Measurements from ENCODE around the gene EIF3F.
"Not testable (repeated sequence)": the region's sequence is repeated elsewhere in the genome, so short reads cannot be mapped to it uniquely, and the experiment has no call there.

EIF3F gene, protein sequence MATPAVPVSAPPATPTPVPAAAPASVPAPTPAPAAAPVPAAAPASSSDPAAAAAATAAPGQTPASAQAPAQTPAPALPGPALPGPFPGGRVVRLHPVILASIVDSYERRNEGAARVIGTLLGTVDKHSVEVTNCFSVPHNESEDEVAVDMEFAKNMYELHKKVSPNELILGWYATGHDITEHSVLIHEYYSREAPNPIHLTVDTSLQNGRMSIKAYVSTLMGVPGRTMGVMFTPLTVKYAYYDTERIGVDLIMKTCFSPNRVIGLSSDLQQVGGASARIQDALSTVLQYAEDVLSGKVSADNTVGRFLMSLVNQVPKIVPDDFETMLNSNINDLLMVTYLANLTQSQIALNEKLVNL

DNA sequence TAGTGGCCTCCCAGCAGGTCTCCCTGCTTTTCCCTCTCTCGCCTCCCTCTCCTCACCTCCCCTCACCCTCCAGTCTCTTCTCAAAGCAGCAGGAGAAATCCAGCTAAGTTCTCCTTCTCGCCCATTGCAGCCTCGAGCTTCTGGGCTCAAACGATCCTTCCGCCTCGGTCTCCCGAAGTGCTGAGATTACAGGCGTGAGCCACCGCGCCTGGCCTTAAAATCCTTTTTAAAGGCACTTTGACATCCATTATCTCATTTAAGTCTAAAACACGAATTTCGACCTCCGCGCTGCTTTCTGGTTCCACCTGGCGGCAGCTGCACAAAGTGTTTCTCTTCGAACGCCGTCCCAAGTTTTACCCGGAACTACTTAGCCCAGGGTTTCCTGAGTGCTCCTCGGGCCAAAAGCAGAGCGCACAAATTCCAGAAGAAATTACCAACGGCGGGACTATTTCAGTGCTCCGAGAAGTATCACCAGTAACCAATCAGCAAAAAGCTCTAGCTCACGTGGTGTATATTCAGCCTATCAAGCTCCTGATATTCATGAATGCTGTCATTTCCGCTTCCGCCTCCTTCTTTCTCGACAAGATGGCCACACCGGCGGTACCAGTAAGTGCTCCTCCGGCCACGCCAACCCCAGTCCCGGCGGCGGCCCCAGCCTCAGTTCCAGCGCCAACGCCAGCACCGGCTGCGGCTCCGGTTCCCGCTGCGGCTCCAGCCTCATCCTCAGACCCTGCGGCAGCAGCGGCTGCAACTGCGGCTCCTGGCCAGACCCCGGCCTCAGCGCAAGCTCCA lies at the start of gene EIF3F:
Gene EIF3F, plus strand, starts transcription at position 570 of the 792 bp plus-strand sequence. Its CDS starts 16 bp downstream, at position 586.
- DNase-seq (ENCODE audit: low spot score) = peak; percentile 93

DNA sequence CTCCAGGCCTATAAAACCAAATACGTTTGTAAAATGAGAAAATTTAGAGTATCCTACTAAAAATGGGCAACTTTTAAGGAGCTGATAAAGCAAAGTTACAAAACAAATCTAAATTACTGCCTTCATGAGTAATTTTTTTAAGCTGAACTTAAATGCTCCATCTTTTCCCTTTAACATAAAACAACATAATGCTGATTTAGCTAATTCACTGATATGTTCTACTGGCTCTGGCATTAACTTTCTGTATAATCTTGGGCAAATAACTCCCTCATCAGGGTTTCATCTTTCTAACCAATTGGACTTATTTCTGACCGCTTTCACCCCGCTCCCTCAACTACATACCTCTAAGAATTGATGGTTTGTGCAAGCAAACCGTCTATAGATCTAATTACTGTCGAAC lies 46.0 kb upstream of the EIF3F start:
- DNase-seq (ENCODE audit: low spot score) = no peak

DNA sequence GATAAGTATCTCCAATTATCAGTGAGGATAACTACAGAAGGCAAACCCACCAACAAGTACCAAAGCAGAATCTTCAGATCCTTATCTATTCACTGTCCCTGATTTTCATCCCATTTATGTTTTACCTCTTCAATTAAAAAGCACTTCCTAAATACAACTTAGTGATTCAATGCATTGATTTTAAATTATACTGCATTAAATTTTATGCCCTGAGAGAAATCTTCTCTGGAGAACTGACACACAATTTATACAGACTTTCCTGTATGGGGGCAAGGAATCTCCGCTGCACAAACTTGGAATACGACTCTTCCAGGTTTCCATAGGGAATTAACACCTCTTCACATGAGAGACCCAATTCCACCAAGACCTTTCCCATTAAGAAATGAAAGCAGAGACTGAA lies 45.5 kb upstream of the EIF3F start, which contains the start of gene OR10A3:
Gene OR10A3, minus strand, starts transcription at position 101 of the 400 bp plus-strand sequence. CDS start 2,188 bp downstream, outside the sequence.
- DNase-seq (ENCODE audit: low spot score) = no peak

DNA sequence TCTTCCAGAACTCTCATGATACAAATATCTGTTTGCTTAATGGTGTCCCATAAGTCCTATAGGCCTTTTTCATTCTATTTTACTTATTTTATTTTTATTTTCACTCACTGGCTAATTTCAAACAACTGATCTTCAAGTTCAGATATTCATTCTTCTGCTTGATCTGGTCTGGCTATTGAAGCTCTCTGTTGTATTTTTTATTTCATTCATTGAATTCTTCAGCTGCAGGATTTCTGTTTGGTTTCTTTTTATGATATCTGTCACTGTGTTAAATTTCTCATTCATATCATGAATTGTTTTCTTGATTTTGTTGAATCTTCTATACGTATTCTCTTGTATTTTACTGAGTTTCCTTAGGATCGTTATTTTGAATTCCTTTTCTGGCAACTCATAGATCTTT lies 43.0 kb upstream of the EIF3F start:
- no peak for DNase-seq (ENCODE audit: low spot score)

DNA sequence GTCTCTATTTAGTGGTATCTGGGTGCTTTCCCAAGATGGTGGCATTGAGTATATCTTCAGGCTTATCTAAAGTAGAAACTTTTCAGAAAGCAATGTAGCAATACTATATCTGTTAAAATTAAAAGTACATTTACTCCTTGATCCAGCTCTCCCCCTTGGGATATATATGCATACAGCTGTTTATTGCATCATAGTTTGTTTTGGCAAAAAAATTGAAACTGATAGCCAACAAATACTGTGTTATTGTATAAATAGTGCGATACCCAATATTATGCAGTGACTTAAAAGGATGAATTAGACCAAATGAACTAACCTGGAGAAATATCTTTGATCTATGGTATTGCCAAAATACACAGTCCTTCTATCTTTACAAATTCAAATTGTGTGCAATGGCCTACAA lies 37.2 kb upstream of the EIF3F start:
- no peak for DNase-seq (ENCODE audit: low spot score)

DNA sequence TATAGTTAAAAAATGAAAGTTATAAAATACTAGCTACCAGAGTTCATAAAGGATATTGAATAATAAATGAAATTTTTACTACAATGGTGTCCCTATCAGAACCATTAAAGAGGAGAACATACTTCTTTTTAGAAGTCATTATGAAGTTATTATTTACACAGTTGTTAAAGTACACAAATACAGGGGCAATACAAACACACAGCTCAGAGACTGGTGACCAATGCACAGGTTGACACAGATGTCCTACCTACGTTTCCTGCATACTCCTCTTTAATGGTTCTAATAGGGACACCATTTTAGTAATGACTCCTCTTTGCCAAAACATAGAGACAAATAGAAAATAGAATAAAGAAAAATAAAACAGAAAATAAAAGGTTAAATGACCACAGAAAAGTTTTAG lies 31.9 kb upstream of the EIF3F start:
- DNase-seq (ENCODE audit: low spot score) = no peak

DNA sequence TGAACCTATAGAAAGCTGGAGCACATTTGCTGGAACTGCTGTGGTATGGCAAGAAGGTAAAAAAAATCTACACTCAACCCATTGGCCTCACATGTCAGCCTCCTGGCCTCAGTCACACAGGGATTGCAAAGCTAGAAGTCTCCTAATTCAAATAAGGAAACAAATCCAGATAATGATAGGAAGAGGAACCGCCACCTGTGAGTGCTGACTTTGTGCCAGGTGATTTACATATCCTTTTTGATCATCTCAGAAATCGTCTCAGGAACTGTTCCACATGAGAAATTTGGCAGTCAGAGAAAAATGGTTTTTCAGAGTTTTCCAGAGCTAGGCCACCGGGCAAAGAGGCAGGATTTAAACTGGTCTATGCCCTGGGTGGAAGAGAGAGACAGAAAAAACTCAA lies 22.9 kb upstream of the EIF3F start:
- no peak for DNase-seq (ENCODE audit: low spot score)

DNA sequence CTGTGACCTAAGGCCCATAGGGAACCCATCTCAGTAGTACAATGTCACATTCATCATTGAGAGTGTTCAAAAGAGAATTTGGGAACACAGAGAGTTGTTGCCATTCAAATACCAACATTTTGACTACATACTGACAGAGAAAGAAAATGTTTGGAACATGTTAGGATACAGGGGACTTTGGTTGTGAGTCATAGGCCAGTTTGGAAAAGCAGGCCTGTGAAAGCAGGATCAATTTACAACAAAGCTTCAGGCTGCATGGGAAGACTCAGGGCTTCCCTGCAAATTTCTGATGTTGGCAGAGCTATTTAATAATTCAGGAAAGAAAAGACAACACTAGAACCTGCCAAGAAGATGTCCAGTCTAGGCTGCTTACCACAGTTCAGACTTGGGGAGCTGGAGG lies 22.3 kb upstream of the EIF3F start:
- DNase-seq (ENCODE audit: low spot score) = no peak

DNA sequence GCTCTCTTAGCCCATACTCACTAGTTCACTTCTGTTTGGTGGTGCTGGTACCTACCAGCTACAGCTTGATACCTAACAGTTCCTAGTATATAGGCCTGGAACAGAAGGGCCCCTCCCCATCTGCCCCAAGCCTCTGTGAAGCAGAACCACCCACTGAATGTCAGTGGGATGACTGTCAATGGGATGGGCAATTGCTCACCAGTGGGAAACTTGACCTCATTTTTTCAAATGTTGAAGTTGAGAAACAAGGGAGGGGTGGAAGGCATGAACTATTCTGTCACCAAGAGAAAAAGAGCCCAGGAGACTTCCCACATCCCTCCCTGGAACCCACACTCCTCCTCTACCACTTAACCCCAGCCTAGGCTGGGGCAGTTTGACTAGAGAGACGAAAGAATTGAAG lies 21.8 kb upstream of the EIF3F start, which contains the start of gene NLRP10:
Gene NLRP10, minus strand, starts transcription at position 62 of the 400 bp plus-strand sequence. CDS start 1,952 bp downstream, outside the sequence.
- no peak for DNase-seq (ENCODE audit: low spot score)

DNA sequence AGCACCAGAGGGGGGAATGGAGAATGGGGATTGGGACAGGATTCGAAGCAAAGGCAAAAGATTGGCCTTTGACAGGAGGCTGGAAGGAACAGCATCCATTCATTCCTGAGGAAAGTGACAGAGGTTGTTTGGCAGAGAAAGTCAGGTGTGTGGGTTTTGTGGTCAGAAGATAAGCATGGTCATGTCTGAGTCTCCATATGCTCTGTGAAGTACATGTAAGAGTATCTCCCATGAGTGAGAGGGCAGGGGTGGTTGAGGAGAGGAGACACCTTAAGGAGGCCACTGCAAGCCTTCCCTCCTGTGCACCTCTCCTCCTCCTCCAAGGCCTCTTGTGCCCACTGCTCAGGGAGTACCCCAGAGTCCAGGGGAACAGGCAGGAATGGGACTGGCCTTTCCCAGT lies 20.0 kb upstream of the EIF3F start:
- DNase-seq (ENCODE audit: low spot score) = no peak

DNA sequence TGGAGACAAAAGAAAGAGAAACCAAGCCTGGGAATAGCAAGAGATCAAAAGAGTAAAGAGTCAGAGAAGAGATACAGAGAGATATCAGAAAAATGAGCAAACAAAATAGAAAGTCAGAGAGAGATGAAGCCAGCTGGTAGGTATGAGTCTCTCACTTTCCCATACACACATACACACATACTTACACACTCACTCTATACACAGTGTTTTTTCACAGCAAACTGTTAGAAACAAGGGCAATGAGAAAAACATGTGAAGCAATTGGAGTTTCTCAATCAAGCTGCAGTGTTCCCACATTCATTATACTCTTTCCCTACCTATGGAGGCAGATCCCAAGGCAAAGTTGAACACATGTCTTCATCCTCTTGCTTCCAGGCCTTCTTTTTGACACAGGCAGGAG lies 19.3 kb upstream of the EIF3F start:
- DNase-seq (ENCODE audit: low spot score) = no peak

DNA sequence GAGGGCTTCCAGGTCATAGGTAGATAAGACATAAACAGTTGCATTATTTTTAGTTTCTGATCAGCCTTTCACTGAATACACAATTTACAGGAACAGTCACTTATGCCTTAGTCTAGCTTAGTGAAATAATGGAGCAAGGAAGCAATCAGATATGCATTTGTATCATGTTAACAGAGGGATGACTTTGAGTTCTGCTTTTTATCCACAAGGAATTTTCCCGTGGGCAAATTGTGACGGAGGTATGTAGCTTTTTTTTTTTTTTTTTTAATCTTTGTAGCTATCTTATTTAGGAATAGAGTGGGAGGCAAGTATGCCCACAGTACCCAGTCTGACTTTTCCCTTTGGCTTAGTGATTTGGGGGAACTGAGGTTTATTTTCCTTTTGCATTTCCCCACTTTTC lies 18.5 kb upstream of the EIF3F start:
- no peak for DNase-seq (ENCODE audit: low spot score)

DNA sequence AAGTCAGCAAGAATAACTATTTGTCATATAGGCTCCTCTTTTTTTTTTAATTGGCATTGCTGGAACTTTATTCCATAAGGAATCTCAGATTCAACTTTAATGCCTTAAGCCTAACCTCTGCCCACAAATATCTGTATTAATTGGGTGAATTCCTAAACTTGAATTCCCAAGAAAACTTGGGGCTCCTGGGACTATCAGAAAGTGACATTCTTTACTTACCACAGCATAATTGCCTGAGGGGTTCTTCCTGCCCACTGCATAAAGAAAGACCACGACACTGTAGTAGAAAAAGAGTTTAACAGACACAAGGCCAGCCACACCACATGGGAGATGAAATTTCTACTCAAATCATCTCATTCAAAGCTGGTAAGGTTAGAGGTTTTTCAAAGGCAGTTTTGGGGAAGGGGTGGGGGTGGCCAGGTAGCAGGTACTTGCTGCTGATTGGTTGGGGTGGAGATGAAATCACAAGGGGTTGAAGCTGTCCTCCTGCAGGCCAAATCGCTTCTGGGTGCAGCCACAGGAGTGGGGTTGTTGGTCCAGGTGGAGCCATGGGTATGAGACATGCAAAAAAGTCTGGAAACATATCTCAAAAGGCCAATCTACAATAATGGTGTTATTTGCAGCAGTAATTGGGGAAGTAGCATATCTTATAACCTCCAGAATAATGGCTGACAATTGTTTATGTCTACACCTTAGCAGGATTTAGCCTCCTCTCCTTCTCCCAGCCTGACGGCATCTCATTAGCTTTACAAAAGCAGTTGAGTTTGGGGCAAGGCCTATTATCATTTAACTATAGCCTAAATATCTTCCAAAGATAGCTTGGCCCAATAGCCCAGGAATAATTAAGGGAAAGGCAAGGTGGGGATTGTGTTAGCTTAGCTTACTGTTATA lies 17.1 kb upstream of the EIF3F start:
- DNase-seq (ENCODE audit: low spot score) = no peak

DNA sequence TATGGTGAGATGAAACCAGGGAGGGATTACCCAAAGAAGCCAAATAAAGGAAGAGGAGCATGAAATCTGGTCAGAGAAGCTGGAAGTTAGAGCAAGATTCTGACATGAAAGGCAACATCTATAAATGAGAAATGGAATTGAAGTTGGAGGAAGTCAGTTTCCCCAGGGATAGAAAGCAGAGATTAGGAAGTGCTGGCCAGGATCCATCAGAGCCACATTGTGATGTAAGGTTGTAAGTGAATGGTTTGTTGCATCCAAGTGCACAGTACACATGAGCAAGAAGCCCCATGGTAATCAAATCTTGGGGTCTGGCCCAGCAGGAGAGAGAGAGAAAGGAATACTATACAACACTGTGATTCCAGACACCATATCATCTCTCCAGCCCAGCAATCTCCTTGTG lies 15.3 kb upstream of the EIF3F start:
- no peak for DNase-seq (ENCODE audit: low spot score)

DNA sequence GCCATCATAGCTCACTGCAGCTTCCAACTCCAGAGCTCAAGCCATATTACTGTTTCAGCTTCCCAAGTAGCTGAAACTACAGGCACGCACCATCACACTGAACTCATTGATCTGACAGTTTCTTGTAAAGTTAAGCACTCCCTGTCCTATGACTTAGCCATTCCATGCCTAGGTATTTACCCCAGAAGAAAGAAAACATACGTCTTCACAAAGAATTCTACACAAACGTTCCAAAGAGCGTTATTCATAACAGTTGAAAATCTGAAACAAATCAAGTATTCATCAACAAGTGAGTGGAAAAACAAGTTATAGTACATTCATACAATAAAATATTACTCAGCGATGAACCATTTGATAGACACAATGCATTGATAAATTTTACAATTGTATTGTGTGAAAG lies 14.1 kb upstream of the EIF3F start:
- DNase-seq (ENCODE audit: low spot score) = no peak

DNA sequence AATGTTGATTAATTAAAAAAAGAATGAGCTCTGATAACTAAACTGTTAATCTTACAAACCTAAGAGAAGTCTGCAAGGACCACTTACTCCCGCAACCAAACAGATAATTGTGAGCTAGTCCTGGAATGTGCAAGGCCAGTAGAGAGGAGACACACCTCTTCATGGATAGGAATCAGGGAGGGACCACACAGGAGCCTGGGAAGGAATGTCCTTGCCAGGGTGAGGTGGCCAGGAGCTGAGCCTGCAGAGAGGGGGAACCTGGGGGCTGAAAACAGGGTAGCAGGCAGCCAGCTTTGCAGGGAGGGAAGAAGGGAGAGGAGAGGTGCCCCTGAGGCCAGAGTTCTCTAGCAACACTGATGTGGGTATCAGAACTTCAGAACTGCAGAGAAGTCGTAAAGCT lies 12.5 kb upstream of the EIF3F start:
- no peak for DNase-seq (ENCODE audit: low spot score)

DNA sequence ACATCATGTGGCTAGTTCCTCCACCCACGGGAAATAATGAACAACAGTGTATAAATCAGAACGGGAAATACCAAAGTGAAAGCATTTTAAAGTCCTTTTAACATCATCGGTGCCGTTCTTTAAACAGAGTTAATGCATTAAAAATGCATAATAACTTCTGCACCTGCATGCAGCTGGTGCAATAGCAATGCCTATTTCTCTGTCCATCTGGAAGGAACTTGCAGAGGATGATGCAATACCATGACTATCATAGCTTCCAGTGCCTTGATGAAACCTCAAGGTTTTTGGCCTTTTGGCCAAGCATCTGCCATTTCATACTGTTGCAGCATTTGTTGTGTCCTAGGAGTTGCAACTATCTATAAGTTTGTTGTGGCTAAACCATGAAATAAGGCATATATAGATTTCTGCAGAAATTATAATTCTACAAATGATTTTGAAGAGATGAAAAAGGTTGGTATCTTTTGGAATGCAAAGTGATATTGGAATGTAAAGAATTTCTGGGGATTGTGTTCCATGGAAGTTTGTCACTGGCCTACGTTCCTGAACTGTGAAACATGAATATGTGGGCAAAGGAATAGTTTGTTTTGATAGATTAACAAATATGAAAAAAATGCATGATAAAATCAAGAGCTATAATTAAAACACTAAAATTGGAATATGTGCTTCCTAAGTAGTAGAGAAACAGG lies 9.8 kb upstream of the EIF3F start:
- no peak for DNase-seq (ENCODE audit: low spot score)

DNA sequence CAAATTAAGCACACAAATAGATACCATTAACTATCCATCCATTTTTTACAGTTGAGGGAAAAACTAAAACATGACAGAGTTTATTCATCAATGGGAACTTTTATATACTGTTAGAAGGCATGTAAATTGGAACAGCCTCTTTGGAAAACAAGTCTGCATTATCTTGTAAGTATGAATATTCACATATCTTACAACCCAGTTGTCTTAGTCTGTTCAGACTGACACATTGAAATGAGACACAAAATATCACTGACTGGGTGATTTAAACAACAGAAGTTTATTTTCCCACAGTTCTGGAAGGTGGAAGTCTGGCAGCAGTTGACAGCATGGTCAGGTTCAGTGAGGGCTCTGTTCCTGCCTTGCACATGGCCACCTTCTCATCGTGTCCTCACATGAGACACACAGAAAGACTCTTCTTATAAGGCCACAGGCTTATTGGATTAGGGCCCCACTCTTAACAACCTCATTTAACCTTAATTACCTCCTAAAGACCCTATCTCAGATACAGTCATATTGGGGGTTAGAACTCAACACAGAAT lies 5.4 kb upstream of the EIF3F start:
- DNase-seq (ENCODE audit: low spot score) = no peak

DNA sequence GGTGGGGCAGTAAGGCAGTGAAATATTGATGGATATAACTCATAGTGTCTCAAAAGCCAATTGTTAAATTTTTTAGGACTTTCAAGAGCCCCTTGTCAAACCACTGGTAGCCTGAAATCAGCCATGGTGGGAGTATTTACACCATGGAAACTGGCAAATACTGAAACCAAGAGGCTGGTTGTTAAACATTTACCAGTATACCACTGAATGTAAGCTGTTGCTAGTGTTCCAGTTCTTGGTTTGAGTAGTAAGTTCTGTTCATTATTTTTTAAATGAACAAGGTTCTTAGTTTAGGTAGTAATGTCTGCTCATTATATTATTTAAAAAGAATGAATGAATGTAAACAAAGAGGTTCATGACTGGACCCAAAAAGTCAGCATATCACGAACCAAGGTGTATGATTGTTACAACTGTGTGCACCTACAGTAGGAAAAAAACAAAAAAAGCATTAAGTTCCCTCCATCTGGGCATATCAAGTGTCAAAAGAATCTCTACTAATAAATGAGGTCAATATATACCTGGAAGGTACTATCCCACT lies 4.5 kb upstream of the EIF3F start:
- DNase-seq (ENCODE audit: low spot score) = no peak

DNA sequence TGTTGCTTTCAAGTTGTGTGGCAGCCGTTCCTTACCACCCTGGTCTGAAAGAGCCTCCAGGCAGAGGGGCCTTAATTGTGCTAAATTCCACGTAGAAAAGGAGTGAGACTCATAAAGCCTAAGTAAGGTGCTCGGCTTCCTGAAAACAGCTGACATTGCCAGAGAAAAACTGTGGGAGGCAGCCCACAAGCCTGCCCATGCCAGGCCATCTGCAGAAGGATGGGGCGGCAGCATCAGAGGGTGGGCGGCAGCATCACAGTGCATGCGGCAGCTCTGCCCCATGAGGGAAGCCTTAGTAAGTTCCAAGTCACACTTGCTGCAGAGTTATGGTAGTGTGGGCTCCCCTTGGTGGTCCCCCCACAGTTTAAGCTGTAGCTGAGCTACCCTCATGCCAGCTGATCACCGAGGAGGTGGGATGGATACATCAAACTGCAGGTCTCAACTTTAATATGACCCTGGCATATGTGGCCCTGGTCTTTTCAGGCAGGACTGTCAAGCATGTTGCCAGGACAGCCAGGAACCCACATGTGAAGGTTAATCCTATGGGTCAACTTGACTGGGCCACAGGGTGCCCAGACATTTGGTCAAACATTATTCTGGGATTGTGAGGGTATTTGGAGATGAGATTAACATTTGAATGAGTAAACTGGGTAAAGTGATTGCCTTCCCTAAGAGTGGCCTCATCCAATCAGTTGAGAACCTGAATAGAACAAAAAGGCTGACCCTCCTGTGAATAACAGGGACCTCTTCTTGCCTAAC lies 3.1 kb upstream of the EIF3F start:
- no peak for DNase-seq (ENCODE audit: low spot score)

DNA sequence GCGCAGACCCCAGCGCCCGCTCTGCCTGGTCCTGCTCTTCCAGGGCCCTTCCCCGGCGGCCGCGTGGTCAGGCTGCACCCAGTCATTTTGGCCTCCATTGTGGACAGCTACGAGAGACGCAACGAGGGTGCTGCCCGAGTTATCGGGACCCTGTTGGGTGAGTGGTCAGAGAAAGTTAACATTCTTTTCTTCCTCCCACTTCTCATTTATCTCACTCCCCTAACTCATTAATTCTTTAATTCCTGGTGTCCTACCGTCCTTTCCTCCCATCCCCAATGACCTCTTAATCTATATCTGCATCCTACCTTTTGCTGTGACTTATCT lies 385 bp downstream of the EIF3F start:
- DNase-seq (ENCODE audit: low spot score) = not testable (repeated sequence)
